HCT116 (cell line): ENCODE data around the gene MTF2.

ENCODE experiments used
- ATF3 ChIP-seq: IDR thresholded peaks from 2 replicates; pipeline ENCODE4 v1.6.1; 2012
- EZH2phosphoT487 ChIP-seq: fragments of 200-600 bp; IDR thresholded peaks from 2 replicates; pipeline ENCODE4 v1.6.1; 2018; ENCODE audit warnings: antibody characterized with exemption, borderline replicate concordance
- POLR2A ChIP-seq: IDR thresholded peaks from 2 replicates; pipeline ENCODE4 v1.7.0; 2011; ENCODE audit warnings: borderline replicate concordance; ENCODE audit not compliant: insufficient read depth, insufficient read length; ENCODE audit errors: extremely low read depth
- ZNF274 ChIP-seq: fragments of 200-500 bp; sonication (Bioruptor generic); IDR thresholded peaks from 2 replicates; pipeline ENCODE4 v1.6.1; 2014; ENCODE audit warnings: mild to moderate bottlenecking, low read depth, low read length, inconsistent platforms
- TF ChIP-seq, protein P1 (sequence below): IDR thresholded peaks from 2 replicates; pipeline ENCODE4 v1.6.1; 2012
- TF ChIP-seq, protein P2 (sequence below), 3 experiments: fragments of 200-600 bp in 1 of 3; sonication (generic) in 1 of 3; IDR thresholded peaks in 2 of 3; conservative IDR thresholded peaks in 1 of 3; 2 replicates each; pipeline ENCODE4 v1.5.1; 2012 to 2017; ENCODE audit warnings: low read depth in 2 of 3, low read length in 2 of 3, antibody characterized with exemption in 1 of 3, borderline replicate concordance in 1 of 3, control low read depth in 1 of 3, mild to moderate bottlenecking in 1 of 3, mixed read lengths in 1 of 3, mixed run types in 1 of 3, moderate library complexity in 1 of 3; ENCODE audit not compliant: insufficient read depth in 1 of 3

GRCh38 chr1:93036672-93037071 is 42.4 kb upstream of the MTF2 start:
- TF ChIP-seq, protein P1, sequence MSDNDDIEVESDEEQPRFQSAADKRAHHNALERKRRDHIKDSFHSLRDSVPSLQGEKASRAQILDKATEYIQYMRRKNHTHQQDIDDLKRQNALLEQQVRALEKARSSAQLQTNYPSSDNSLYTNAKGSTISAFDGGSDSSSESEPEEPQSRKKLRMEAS = no peak
- TF ChIP-seq POLR2A (no peak), ATF3 (no peak), EZH2phosphoT487 (no peak), ZNF274 (no peak)
- TF ChIP-seq, protein P2, sequence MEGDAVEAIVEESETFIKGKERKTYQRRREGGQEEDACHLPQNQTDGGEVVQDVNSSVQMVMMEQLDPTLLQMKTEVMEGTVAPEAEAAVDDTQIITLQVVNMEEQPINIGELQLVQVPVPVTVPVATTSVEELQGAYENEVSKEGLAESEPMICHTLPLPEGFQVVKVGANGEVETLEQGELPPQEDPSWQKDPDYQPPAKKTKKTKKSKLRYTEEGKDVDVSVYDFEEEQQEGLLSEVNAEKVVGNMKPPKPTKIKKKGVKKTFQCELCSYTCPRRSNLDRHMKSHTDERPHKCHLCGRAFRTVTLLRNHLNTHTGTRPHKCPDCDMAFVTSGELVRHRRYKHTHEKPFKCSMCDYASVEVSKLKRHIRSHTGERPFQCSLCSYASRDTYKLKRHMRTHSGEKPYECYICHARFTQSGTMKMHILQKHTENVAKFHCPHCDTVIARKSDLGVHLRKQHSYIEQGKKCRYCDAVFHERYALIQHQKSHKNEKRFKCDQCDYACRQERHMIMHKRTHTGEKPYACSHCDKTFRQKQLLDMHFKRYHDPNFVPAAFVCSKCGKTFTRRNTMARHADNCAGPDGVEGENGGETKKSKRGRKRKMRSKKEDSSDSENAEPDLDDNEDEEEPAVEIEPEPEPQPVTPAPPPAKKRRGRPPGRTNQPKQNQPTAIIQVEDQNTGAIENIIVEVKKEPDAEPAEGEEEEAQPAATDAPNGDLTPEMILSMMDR (IDR thresholded peaks at IDR 0.05 in 2 of 3, conservative IDR thresholded peaks at IDR 0.05 in 1 of 3; ENCODE audit: borderline replicate concordance in 1 of 3, insufficient read depth in 1 of 3, low read depth in 2 of 3, low read length in 2 of 3) = no peak
